GM12878 (cell line): ENCODE results near the gene SLF2. TPM values are rescaled to one million over a fixed set of nuclear protein-coding genes. Genes with fewer than 3 reads are reported as not detected.

Source experiments
- ATAC-seq: fragments of 200-7000 bp; cut with Tn5 transposase; 3 replicates; pipeline ENCODE4 v1.9.1; 2020; ENCODE audit warnings: mild to moderate bottlenecking, moderate library complexity
- BruUV-seq: library from RNA; stranded (reverse); fragments of 400-500 nt; replicated peaks from 2 replicates; lab custom pipeline; 2021; lab: Mats Ljungman, UMichigan
- CTCF ChIA-PET: fragments of 300-600 bp; sonication (Branson Sonifier 250); formaldehyde crosslinking; extraction: SDS; loops from one replicate; lab custom pipeline; 2021; ENCODE audit warnings: inconsistent platforms; lab: Yijun Ruan, JAX
- POLR2A ChIA-PET: fragments of 350-600 bp; formaldehyde crosslinking; extraction: SDS; loops from one replicate; lab custom pipeline; 2021; ENCODE audit warnings: inconsistent platforms; lab: Charles Lee
- RAD21 ChIA-PET: fragments of 300-600 bp; sonication (Branson Sonifier 250); formaldehyde crosslinking; loops from one replicate; lab custom pipeline; 2023; ENCODE audit warnings: antibody characterized with exemption; ENCODE audit not compliant: unreplicated experiment; lab: Charles Lee
- SMC1A ChIA-PET: fragments of 300-600 bp; sonication (Branson Sonifier 250); formaldehyde crosslinking; loops from one replicate; lab custom pipeline; 2023; ENCODE audit not compliant: unreplicated experiment, uncharacterized antibody; lab: Charles Lee
- DNase-seq: peaks from one replicate; pipeline ENCODE4 v3.0.0-alpha.2; 2011; ENCODE audit warnings: low read depth, low spot score
- FAIRE-seq: peaks from 3 replicates; lab custom pipeline; 2011; peaks lifted over from hg19 to GRCh38; lab: Jason Lieb, UNC
- H2AFZ ChIP-seq: 2 replicates; pipeline ENCODE4 v1.6.0; 2011; ENCODE audit warnings: low read depth, low read length, control low read depth; ENCODE audit not compliant: control insufficient read depth
- H3K27ac ChIP-seq: 2 replicates; pipeline ENCODE4 v1.5.1; 2011; ENCODE audit warnings: control low read depth; ENCODE audit not compliant: control insufficient read depth, insufficient read depth
- H3K27me3 ChIP-seq, 2 experiments: replicated peaks in 1 of 2; 2 replicates each; pipeline versions ENCODE4 v1.6.0 to v1.6.1; 2011; ENCODE audit warnings: low read length in 1 of 2; ENCODE audit not compliant: control insufficient read depth in 2 of 2, insufficient read depth in 2 of 2
- H3K36me3 ChIP-seq, 2 experiments: 2 replicates each; pipeline ENCODE4 v1.5.1; 2011; ENCODE audit warnings: low read length in 1 of 2; ENCODE audit not compliant: control insufficient read depth in 2 of 2, insufficient read depth in 2 of 2
- H3K4me1 ChIP-seq: 2 replicates; pipeline ENCODE4 v1.6.1; 2011; ENCODE audit warnings: mild to moderate bottlenecking, low read length, moderate library complexity, mixed read lengths; ENCODE audit not compliant: control insufficient read depth, insufficient read depth
- H3K4me2 ChIP-seq: 2 replicates; pipeline ENCODE4 v1.6.0; 2011; ENCODE audit warnings: control low read depth; ENCODE audit not compliant: control insufficient read depth, insufficient read depth
- H3K4me3 ChIP-seq: fragments of 200-600 bp; sonication (generic); 2 replicates; pipeline ENCODE4 v1.5.1; 2016
- H3K79me2 ChIP-seq: 2 replicates; pipeline ENCODE4 v1.6.0; 2011; ENCODE audit warnings: low read length; ENCODE audit not compliant: control insufficient read depth, insufficient read depth
- H3K9ac ChIP-seq: 2 replicates; pipeline ENCODE4 v1.8.0; 2011; ENCODE audit warnings: low read length, control low read depth, mixed read lengths; ENCODE audit not compliant: control insufficient read depth, insufficient read depth
- H3K9me3 ChIP-seq: replicated peaks from 3 replicates; pipeline ENCODE4 v1.5.1; 2011; ENCODE audit warnings: mild to moderate bottlenecking, low read length; ENCODE audit not compliant: control insufficient read depth, insufficient read depth
- H4K20me1 ChIP-seq: 2 replicates; pipeline ENCODE4 v1.6.0; 2011; ENCODE audit not compliant: control insufficient read depth, insufficient read depth
- SREBF2 ChIP-seq: IDR thresholded peaks from 2 replicates; pipeline ENCODE4 v1.6.1; 2012; ENCODE audit warnings: mild to moderate bottlenecking, low read length
- whole genome bisulfite sequencing: methylation state at CpG from one replicate; pipeline ENCODE4 v1.1.6; 2016; ENCODE audit warnings: low lambda C conversion rate; ENCODE audit not compliant: insufficient replicate concordance, insufficient coverage; ENCODE audit errors: missing lambda C conversion rate; 5-methylcytosine and 5-hydroxymethylcytosine counted together
- in situ Hi-C: fragments of 300-500 bp; cut with MboI; formaldehyde crosslinking; loops from 9 replicates; pipeline ENCODE4 v1.14.3; 2018; ENCODE audit warnings: mixed read lengths
- intact Hi-C: fragments of 100-400 bp; cut with micrococcal nuclease; formaldehyde crosslinking; loops from one replicate; pipeline ENCODE4 v1.14.2; 2022; ENCODE audit not compliant: unreplicated experiment
- polyA plus RNA-seq, 11 experiments: library from polyadenylated mRNA; depleted of rRNA in 4 of 11; unstranded in 6 of 11; stranded (reverse) in 5 of 11; fragments of >200 nt; fragmentation: Nextera tagmentation in 4 of 11; fragmentation: Illumina TruSeq in 1 of 11; extraction: Ambion mirVana in 4 of 11; extraction: Trizol in 1 of 11; gene quantifications; 1 replicate in 1 of 11; 2 replicates in 10 of 11; pipeline versions ENCODE4 v1.2.1 to v1.2.3, GENCODE V29; 2011 to 2016; ENCODE audit warnings: inconsistent platforms in 2 of 11, missing spikeins in 2 of 11, low read depth in 1 of 11
- total RNA-seq, 4 experiments: library from RNA; depleted of rRNA in 3 of 4; stranded (reverse); fragments of >200 nt in 3 of 4; fragmentation: Illumina TruSeq in 1 of 4; extraction: Trizol in 1 of 4; gene quantifications; 2 replicates each; pipeline versions ENCODE4 v1.2.1 to v1.2.3, GENCODE V29; 2013 to 2021
- TF ChIP-seq, protein P1 (sequence below): fragments of 450-650 bp; IDR thresholded peaks from 2 replicates; pipeline ENCODE4 v1.6.1; 2018; ENCODE audit warnings: borderline replicate concordance, mild to moderate bottlenecking; ENCODE audit not compliant: partially characterized antibody
- TF ChIP-seq, protein P2 (sequence below): IDR thresholded peaks from 2 replicates; pipeline ENCODE4 v1.6.1; 2012; ENCODE audit warnings: mild to moderate bottlenecking, low read depth, low read length

SLF2 gene
- total and polyA plus RNA-seq, 10 of the 15 experiments (the other 5 are each of a cell fraction or from before 2014, with no cell fraction given) = 3.0 to 25.2 (median 17.9) TPM

DNA sequence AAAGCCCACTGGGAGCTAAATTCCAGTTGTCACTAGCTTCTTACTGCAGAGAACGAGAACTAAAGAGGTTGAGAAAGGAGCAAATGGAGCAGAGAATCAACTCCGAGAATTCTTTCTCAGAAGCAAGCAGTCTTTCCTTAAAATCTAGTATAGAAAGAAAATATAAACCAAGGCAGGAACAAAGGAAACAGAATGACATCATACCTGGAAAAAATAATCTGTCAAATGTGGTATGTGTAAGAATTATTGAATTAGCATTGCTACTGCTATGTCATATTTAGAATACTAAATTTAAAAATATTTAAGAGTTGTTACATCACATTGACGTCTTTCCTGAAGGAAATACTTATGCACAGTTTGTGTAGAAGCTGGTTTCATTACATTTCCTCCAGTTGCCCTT lies 4.3 kb downstream of the SLF2 start:
- no TSS peak for BruUV-seq
- no peaks in the 10 kb centered on the region for H3K27me3 ChIP-seq
- ATAC-seq (no peak), FAIRE-seq (no peak), DNase-seq (no peak)
- 74% methylated on average over 3 of the region's 3 CpGs for WGBS
- POLR2A ChIA-PET = no interaction called here
- no peak overlapping the region for H3K4me2 ChIP-seq
- no peaks in the 10 kb centered on the region for H4K20me1 ChIP-seq
- H3K36me3 ChIP-seq = peaks cover 3 to 10% of the 10 kb centered on the region in 2 experiments; a peak in 2 of 4 replicates
- CTCF ChIA-PET = interaction anchor here (0.7 kb wide), 1 partner anchor 399 kb away, joined by 4 read pairs; no protein-coding TSS in a partner anchor
- RAD21 ChIA-PET = no interaction called here
- peaks cover 28% of the 10 kb centered on the region for H3K79me2 ChIP-seq
- H2AFZ ChIP-seq = no peak overlapping the region
- H3K9ac ChIP-seq = no peak overlapping the region
- no peaks in the 10 kb centered on the region for H3K9me3 ChIP-seq
- H3K4me3 ChIP-seq = no peak overlapping the region
- H3K27ac ChIP-seq = no peak overlapping the region
- H3K4me1 ChIP-seq = no peaks in the 10 kb centered on the region
- in situ Hi-C loops = no loop called here
- TF ChIP-seq, protein P1, sequence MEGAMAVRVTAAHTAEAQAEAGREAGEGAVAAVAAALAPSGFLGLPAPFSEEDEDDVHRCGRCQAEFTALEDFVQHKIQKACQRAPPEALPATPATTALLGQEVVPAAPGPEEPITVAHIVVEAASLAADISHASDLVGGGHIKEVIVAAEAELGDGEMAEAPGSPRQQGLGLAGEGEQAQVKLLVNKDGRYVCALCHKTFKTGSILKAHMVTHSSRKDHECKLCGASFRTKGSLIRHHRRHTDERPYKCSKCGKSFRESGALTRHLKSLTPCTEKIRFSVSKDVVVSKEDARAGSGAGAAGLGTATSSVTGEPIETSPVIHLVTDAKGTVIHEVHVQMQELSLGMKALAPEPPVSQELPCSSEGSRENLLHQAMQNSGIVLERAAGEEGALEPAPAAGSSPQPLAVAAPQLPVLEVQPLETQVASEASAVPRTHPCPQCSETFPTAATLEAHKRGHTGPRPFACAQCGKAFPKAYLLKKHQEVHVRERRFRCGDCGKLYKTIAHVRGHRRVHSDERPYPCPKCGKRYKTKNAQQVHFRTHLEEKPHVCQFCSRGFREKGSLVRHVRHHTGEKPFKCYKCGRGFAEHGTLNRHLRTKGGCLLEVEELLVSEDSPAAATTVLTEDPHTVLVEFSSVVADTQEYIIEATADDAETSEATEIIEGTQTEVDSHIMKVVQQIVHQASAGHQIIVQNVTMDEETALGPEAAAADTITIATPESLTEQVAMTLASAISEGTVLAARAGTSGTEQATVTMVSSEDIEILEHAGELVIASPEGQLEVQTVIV = no peak
- TF ChIP-seq SREBF2 = no peak
- TF ChIP-seq, protein P2, sequence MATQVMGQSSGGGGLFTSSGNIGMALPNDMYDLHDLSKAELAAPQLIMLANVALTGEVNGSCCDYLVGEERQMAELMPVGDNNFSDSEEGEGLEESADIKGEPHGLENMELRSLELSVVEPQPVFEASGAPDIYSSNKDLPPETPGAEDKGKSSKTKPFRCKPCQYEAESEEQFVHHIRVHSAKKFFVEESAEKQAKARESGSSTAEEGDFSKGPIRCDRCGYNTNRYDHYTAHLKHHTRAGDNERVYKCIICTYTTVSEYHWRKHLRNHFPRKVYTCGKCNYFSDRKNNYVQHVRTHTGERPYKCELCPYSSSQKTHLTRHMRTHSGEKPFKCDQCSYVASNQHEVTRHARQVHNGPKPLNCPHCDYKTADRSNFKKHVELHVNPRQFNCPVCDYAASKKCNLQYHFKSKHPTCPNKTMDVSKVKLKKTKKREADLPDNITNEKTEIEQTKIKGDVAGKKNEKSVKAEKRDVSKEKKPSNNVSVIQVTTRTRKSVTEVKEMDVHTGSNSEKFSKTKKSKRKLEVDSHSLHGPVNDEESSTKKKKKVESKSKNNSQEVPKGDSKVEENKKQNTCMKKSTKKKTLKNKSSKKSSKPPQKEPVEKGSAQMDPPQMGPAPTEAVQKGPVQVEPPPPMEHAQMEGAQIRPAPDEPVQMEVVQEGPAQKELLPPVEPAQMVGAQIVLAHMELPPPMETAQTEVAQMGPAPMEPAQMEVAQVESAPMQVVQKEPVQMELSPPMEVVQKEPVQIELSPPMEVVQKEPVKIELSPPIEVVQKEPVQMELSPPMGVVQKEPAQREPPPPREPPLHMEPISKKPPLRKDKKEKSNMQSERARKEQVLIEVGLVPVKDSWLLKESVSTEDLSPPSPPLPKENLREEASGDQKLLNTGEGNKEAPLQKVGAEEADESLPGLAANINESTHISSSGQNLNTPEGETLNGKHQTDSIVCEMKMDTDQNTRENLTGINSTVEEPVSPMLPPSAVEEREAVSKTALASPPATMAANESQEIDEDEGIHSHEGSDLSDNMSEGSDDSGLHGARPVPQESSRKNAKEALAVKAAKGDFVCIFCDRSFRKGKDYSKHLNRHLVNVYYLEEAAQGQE = no peak
- TF ChIP-seq, all 136 proteins: peak for 0
- SMC1A ChIA-PET = no interaction called here
- intact Hi-C loops = no loop called here
